ENCODE data around the gene ARHGEF7.

- TF ChIP-seq CTCF (IDR thresholded peaks at IDR 0.05; ENCODE audit: low read depth, low read length) (no peak), EZH2phosphoT487 (IDR thresholded peaks at IDR 0.05; ENCODE audit: low read depth) (no peak)
Observed at GRCh38 chr13:111210091-111210490, 95.0 kb downstream of the ARHGEF7 start.

Data from OCI-LY3 (cell line).